HG03354 (cell line): Measurements from ENCODE around the gene WNK2.

ENCODE experiments used
- ATAC-seq: cut with Tn5 transposase; IDR thresholded peaks from one replicate; pipeline ENCODE4 v1.9.1; 2021; ENCODE audit warnings: mild to moderate bottlenecking; ENCODE audit not compliant: unreplicated experiment, poor library complexity, severe bottlenecking

The WNK2 gene

GRCh38 chr9:93196096-93197055 is 12.4 kb downstream of the WNK2 start:
- ATAC-seq, result no peak

- no peak for ATAC-seq
Observed at GRCh38 chr9:93197670-93198069, 13.7 kb downstream of the WNK2 start.

GRCh38 chr9:93198117-93198837 is 14.3 kb downstream of the WNK2 start:
- no peak for ATAC-seq

GRCh38 chr9:93198838-93199625 is 15.1 kb downstream of the WNK2 start:
- no peak for ATAC-seq

- no peak for ATAC-seq
Observed at GRCh38 chr9:93200449-93200742, 16.5 kb downstream of the WNK2 start.

GRCh38 chr9:93200989-93201334 is 17.0 kb downstream of the WNK2 start:
- no peak for ATAC-seq

- no peak for ATAC-seq
Observed at GRCh38 chr9:93203026-93203717, 19.2 kb downstream of the WNK2 start.

GRCh38 chr9:93203718-93204469 is 20.0 kb downstream of the WNK2 start:
- ATAC-seq, result no peak

- no peak for ATAC-seq
Observed at GRCh38 chr9:93204470-93205043, 20.6 kb downstream of the WNK2 start.

GRCh38 chr9:93205045-93205768 is 21.3 kb downstream of the WNK2 start:
- no peak for ATAC-seq

GRCh38 chr9:93205896-93206575 is 22.1 kb downstream of the WNK2 start:
- ATAC-seq, result no peak

- no peak for ATAC-seq
Observed at GRCh38 chr9:93206576-93207155, 22.7 kb downstream of the WNK2 start.

- ATAC-seq, result no peak
Observed at GRCh38 chr9:93207326-93207814, 23.4 kb downstream of the WNK2 start.

GRCh38 chr9:93207860-93208734 is 24.2 kb downstream of the WNK2 start:
- no peak for ATAC-seq

GRCh38 chr9:93209097-93209496 is 25.2 kb downstream of the WNK2 start:
- no peak for ATAC-seq

- no peak for ATAC-seq
Observed at GRCh38 chr9:93209576-93210323, 25.8 kb downstream of the WNK2 start.
